ENCODE measurements around the gene EPS8L1.
"Not testable (repeated sequence)": the region's sequence is repeated elsewhere in the genome, so short reads cannot be mapped to it uniquely, and the experiment has no call there.

Gene EPS8L1

GRCh38 chr19:55040654-55041053 lies 35.0 kb upstream of the EPS8L1 start:
- H3K27me3 ChIP-seq (ENCODE audit: control insufficient read depth in 1 of 2, insufficient read depth in 2 of 2, low read length in 2 of 2); H3K9me3 ChIP-seq (ENCODE audit: control insufficient read depth in 2 of 2, low read length in 2 of 2); H3K27ac ChIP-seq (ENCODE audit: low read length); H3K9ac ChIP-seq (ENCODE audit: low read length in 2 of 2); H3K4me3 ChIP-seq (ENCODE audit: low read length in 2 of 2); H3K4me1 ChIP-seq (ENCODE audit: control insufficient read depth, insufficient read depth, low read length): not testable (repeated sequence)
- H3K36me3 ChIP-seq (ENCODE audit: control insufficient read depth in 2 of 2, insufficient read depth in 2 of 2, low read length in 2 of 2): peaks cover 18 to 23% of the 10 kb centered on the region in 2 donors

GRCh38 chr19:55041244-55041626 lies 34.4 kb upstream of the EPS8L1 start:
- H3K4me3 ChIP-seq (ENCODE audit: low read length in 2 of 2): no peak overlapping the region
- H3K4me1 ChIP-seq (ENCODE audit: control insufficient read depth, insufficient read depth, low read length): no peaks in the 10 kb centered on the region
- H3K27ac ChIP-seq (ENCODE audit: low read length): no peak overlapping the region
- no peak overlapping the region for H3K9ac ChIP-seq (ENCODE audit: low read length in 2 of 2)
- peaks cover 18 to 23% of the 10 kb centered on the region in 2 donors for H3K36me3 ChIP-seq (ENCODE audit: control insufficient read depth in 2 of 2, insufficient read depth in 2 of 2, low read length in 2 of 2)
- no peaks in the 10 kb centered on the region for H3K9me3 ChIP-seq (ENCODE audit: control insufficient read depth in 2 of 2, low read length in 2 of 2)
- H3K27me3 ChIP-seq (ENCODE audit: control insufficient read depth in 1 of 2, insufficient read depth in 2 of 2, low read length in 2 of 2): no peaks in the 10 kb centered on the region

- H3K9ac ChIP-seq (ENCODE audit: low read length in 2 of 2): no peak overlapping the region
- no peaks in the 10 kb centered on the region for H3K9me3 ChIP-seq (ENCODE audit: control insufficient read depth in 2 of 2, low read length in 2 of 2)
- no peaks in the 10 kb centered on the region for H3K4me1 ChIP-seq (ENCODE audit: control insufficient read depth, insufficient read depth, low read length)
- H3K36me3 ChIP-seq (ENCODE audit: control insufficient read depth in 2 of 2, insufficient read depth in 2 of 2, low read length in 2 of 2): peaks cover 18 to 27% of the 10 kb centered on the region in 2 donors
- H3K4me3 ChIP-seq (ENCODE audit: low read length in 2 of 2): no peak overlapping the region
- H3K27me3 ChIP-seq (ENCODE audit: control insufficient read depth in 1 of 2, insufficient read depth in 2 of 2, low read length in 2 of 2): no peaks in the 10 kb centered on the region
- no peak overlapping the region for H3K27ac ChIP-seq (ENCODE audit: low read length)
Measured at GRCh38 chr19:55041627-55042343, 33.9 kb upstream of the EPS8L1 start.

- no peak overlapping the region for H3K4me3 ChIP-seq (ENCODE audit: low read length in 2 of 2)
- H3K4me1 ChIP-seq (ENCODE audit: control insufficient read depth, insufficient read depth, low read length): no peaks in the 10 kb centered on the region
- H3K9ac ChIP-seq (ENCODE audit: low read length in 2 of 2): no peak overlapping the region
- H3K36me3 ChIP-seq (ENCODE audit: control insufficient read depth in 2 of 2, insufficient read depth in 2 of 2, low read length in 2 of 2): peaks cover 24 to 28% of the 10 kb centered on the region in 2 donors
- H3K9me3 ChIP-seq (ENCODE audit: control insufficient read depth in 2 of 2, low read length in 2 of 2): no peaks in the 10 kb centered on the region
- H3K27ac ChIP-seq (ENCODE audit: low read length): no peak overlapping the region
- no peaks in the 10 kb centered on the region for H3K27me3 ChIP-seq (ENCODE audit: control insufficient read depth in 1 of 2, insufficient read depth in 2 of 2, low read length in 2 of 2)
Measured at GRCh38 chr19:55042344-55042678, 33.4 kb upstream of the EPS8L1 start.

GRCh38 chr19:55042688-55043087 lies 33.0 kb upstream of the EPS8L1 start:
- H3K4me1 ChIP-seq (ENCODE audit: control insufficient read depth, insufficient read depth, low read length): no peaks in the 10 kb centered on the region
- H3K36me3 ChIP-seq (ENCODE audit: control insufficient read depth in 2 of 2, insufficient read depth in 2 of 2, low read length in 2 of 2): peaks cover 27 to 29% of the 10 kb centered on the region in 2 donors
- H3K27ac ChIP-seq (ENCODE audit: low read length): no peak overlapping the region
- H3K9ac ChIP-seq (ENCODE audit: low read length in 2 of 2): no peak overlapping the region
- H3K9me3 ChIP-seq (ENCODE audit: control insufficient read depth in 2 of 2, low read length in 2 of 2): no peaks in the 10 kb centered on the region
- no peak overlapping the region for H3K4me3 ChIP-seq (ENCODE audit: low read length in 2 of 2)
- no peaks in the 10 kb centered on the region for H3K27me3 ChIP-seq (ENCODE audit: control insufficient read depth in 1 of 2, insufficient read depth in 2 of 2, low read length in 2 of 2)

- Histone ChIP-seq H3K36me3 (ENCODE audit: control insufficient read depth in 2 of 2, insufficient read depth in 2 of 2, low read length in 2 of 2) (peaks cover 39% of the 10 kb centered on the region in 2 donors), H3K4me3 (ENCODE audit: low read length in 2 of 2) (no peak overlapping the region), H3K9me3 (ENCODE audit: control insufficient read depth in 2 of 2, low read length in 2 of 2) (no peaks in the 10 kb centered on the region)
Measured at GRCh38 chr19:55044286-55044685, 31.4 kb upstream of the EPS8L1 start.

GRCh38 chr19:55044771-55045716 lies 30.6 kb upstream of the EPS8L1 start:
- Histone ChIP-seq H3K4me1 (ENCODE audit: control insufficient read depth, insufficient read depth, low read length) (no peaks in the 10 kb centered on the region), H3K4me3 (ENCODE audit: low read length in 2 of 2) (no peak overlapping the region), H3K27me3 (ENCODE audit: control insufficient read depth in 1 of 2, insufficient read depth in 2 of 2, low read length in 2 of 2) (no peaks in the 10 kb centered on the region), H3K27ac (ENCODE audit: low read length) (no peak overlapping the region), H3K9me3 (ENCODE audit: control insufficient read depth in 2 of 2, low read length in 2 of 2) (no peaks in the 10 kb centered on the region), H3K36me3 (ENCODE audit: control insufficient read depth in 2 of 2, insufficient read depth in 2 of 2, low read length in 2 of 2) (peaks cover 39% of the 10 kb centered on the region in 2 donors), H3K9ac (ENCODE audit: low read length in 2 of 2) (no peak overlapping the region)

More at GRCh38 chr19:55044286-55044685, 31.4 kb upstream of the EPS8L1 start:
- H3K27ac ChIP-seq (ENCODE audit: low read length): no peak overlapping the region
- no peaks in the 10 kb centered on the region for H3K27me3 ChIP-seq (ENCODE audit: control insufficient read depth in 1 of 2, insufficient read depth in 2 of 2, low read length in 2 of 2)
- no peaks in the 10 kb centered on the region for H3K4me1 ChIP-seq (ENCODE audit: control insufficient read depth, insufficient read depth, low read length)
- no peak overlapping the region for H3K9ac ChIP-seq (ENCODE audit: low read length in 2 of 2)

GRCh38 chr19:55046975-55047622 lies 28.6 kb upstream of the EPS8L1 start:
- no peak overlapping the region for H3K9ac ChIP-seq (ENCODE audit: low read length in 2 of 2)
- H3K4me3 ChIP-seq (ENCODE audit: low read length in 2 of 2): no peak overlapping the region
- no peaks in the 10 kb centered on the region for H3K27me3 ChIP-seq (ENCODE audit: control insufficient read depth in 1 of 2, insufficient read depth in 2 of 2, low read length in 2 of 2)
- H3K36me3 ChIP-seq (ENCODE audit: control insufficient read depth in 2 of 2, insufficient read depth in 2 of 2, low read length in 2 of 2): peaks cover 39 to 47% of the 10 kb centered on the region in 2 donors
- no peak overlapping the region for H3K27ac ChIP-seq (ENCODE audit: low read length)
- no peaks in the 10 kb centered on the region for H3K4me1 ChIP-seq (ENCODE audit: control insufficient read depth, insufficient read depth, low read length)
- H3K9me3 ChIP-seq (ENCODE audit: control insufficient read depth in 2 of 2, low read length in 2 of 2): no peaks in the 10 kb centered on the region

- no peaks in the 10 kb centered on the region for H3K4me1 ChIP-seq (ENCODE audit: control insufficient read depth, insufficient read depth, low read length)
- no peaks in the 10 kb centered on the region for H3K27me3 ChIP-seq (ENCODE audit: control insufficient read depth in 1 of 2, insufficient read depth in 2 of 2, low read length in 2 of 2)
- peaks cover 31 to 44% of the 10 kb centered on the region in 2 donors for H3K36me3 ChIP-seq (ENCODE audit: control insufficient read depth in 2 of 2, insufficient read depth in 2 of 2, low read length in 2 of 2)
- H3K27ac ChIP-seq (ENCODE audit: low read length): no peak overlapping the region
- no peaks in the 10 kb centered on the region for H3K9me3 ChIP-seq (ENCODE audit: control insufficient read depth in 2 of 2, low read length in 2 of 2)
- no peak overlapping the region for H3K9ac ChIP-seq (ENCODE audit: low read length in 2 of 2)
- H3K4me3 ChIP-seq (ENCODE audit: low read length in 2 of 2): no peak overlapping the region
Measured at GRCh38 chr19:55047951-55048350, 27.7 kb upstream of the EPS8L1 start.

GRCh38 chr19:55048446-55048845 lies 27.2 kb upstream of the EPS8L1 start:
- Histone ChIP-seq H3K27ac (ENCODE audit: low read length) (no peak overlapping the region), H3K4me3 (ENCODE audit: low read length in 2 of 2) (no peak overlapping the region), H3K9me3 (ENCODE audit: control insufficient read depth in 2 of 2, low read length in 2 of 2) (no peaks in the 10 kb centered on the region), H3K9ac (ENCODE audit: low read length in 2 of 2) (no peak overlapping the region), H3K36me3 (ENCODE audit: control insufficient read depth in 2 of 2, insufficient read depth in 2 of 2, low read length in 2 of 2) (peaks cover 29 to 46% of the 10 kb centered on the region in 2 donors), H3K27me3 (ENCODE audit: control insufficient read depth in 1 of 2, insufficient read depth in 2 of 2, low read length in 2 of 2) (no peaks in the 10 kb centered on the region), H3K4me1 (ENCODE audit: control insufficient read depth, insufficient read depth, low read length) (no peaks in the 10 kb centered on the region)

All from stomach smooth muscle (tissue), 2 donors.